HL-60 (cell line): ENCODE measurements around the gene TGFB1I1.

Experiments used
- DNase-seq, 2 experiments: peaks; one replicate each; pipeline ENCODE4 v3.0.0-alpha.2; 2010 to 2020; ENCODE audit warnings: low read depth in 1 of 2, low spot score in 1 of 2
- H3K27ac ChIP-seq: fragments of 250-450 bp; sonication (Bioruptor Pico); replicated peaks from 2 replicates; pipeline ENCODE4 v1.5.1; 2020; ENCODE audit warnings: mild to moderate bottlenecking, moderate library complexity
- H3K27me3 ChIP-seq: fragments of 250-450 bp; sonication (Bioruptor Pico); 2 replicates; pipeline ENCODE4 v1.5.1; 2021; ENCODE audit warnings: mild to moderate bottlenecking, moderate library complexity; ENCODE audit not compliant: insufficient read depth, poor library complexity, severe bottlenecking
- H3K4me3 ChIP-seq: replicated peaks from 2 replicates; pipeline ENCODE4 v1.5.1; 2011; ENCODE audit warnings: mild to moderate bottlenecking, control low read depth, low read length; ENCODE audit not compliant: insufficient read depth
- CTCF ChIP-seq: IDR thresholded peaks from one replicate; pipeline ENCODE4 v1.5.1; 2011; ENCODE audit warnings: low read length, control low read depth, inconsistent platforms; ENCODE audit not compliant: insufficient read depth
- GABPA ChIP-seq: IDR thresholded peaks from 2 replicates; pipeline ENCODE4 v1.6.1; 2012; ENCODE audit warnings: low read depth
- POLR2AphosphoS5 ChIP-seq: IDR thresholded peaks from 2 replicates; pipeline ENCODE4 v1.6.1; 2012; ENCODE audit warnings: low read depth
- SPI1 ChIP-seq: IDR thresholded peaks from 2 replicates; pipeline ENCODE4 v1.6.1; 2012; ENCODE audit warnings: low read depth, mild to moderate bottlenecking, borderline replicate concordance
- TF ChIP-seq, protein P1 (sequence below): IDR thresholded peaks from 2 replicates; pipeline ENCODE4 v1.6.1; 2012; ENCODE audit warnings: low read depth; ENCODE audit not compliant: insufficient replicate concordance

The TGFB1I1 gene

GRCh38 chr16:31477220-31478216, 5.6 kb downstream of the TGFB1I1 start:
- DNase-seq = no peak
- no peak for TF ChIP-seq GABPA
- TF ChIP-seq, protein P1, sequence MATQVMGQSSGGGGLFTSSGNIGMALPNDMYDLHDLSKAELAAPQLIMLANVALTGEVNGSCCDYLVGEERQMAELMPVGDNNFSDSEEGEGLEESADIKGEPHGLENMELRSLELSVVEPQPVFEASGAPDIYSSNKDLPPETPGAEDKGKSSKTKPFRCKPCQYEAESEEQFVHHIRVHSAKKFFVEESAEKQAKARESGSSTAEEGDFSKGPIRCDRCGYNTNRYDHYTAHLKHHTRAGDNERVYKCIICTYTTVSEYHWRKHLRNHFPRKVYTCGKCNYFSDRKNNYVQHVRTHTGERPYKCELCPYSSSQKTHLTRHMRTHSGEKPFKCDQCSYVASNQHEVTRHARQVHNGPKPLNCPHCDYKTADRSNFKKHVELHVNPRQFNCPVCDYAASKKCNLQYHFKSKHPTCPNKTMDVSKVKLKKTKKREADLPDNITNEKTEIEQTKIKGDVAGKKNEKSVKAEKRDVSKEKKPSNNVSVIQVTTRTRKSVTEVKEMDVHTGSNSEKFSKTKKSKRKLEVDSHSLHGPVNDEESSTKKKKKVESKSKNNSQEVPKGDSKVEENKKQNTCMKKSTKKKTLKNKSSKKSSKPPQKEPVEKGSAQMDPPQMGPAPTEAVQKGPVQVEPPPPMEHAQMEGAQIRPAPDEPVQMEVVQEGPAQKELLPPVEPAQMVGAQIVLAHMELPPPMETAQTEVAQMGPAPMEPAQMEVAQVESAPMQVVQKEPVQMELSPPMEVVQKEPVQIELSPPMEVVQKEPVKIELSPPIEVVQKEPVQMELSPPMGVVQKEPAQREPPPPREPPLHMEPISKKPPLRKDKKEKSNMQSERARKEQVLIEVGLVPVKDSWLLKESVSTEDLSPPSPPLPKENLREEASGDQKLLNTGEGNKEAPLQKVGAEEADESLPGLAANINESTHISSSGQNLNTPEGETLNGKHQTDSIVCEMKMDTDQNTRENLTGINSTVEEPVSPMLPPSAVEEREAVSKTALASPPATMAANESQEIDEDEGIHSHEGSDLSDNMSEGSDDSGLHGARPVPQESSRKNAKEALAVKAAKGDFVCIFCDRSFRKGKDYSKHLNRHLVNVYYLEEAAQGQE = no peak
- no peak for TF ChIP-seq CTCF
- TF ChIP-seq SPI1 = no peak
- TF ChIP-seq POLR2AphosphoS5 = no peak
- H3K27me3 ChIP-seq = peaks cover 22% of the 10 kb centered on the region
- H3K27ac ChIP-seq = no peak overlapping the region
- H3K4me3 ChIP-seq = peak overlapping the region; percentile 45

DNA sequence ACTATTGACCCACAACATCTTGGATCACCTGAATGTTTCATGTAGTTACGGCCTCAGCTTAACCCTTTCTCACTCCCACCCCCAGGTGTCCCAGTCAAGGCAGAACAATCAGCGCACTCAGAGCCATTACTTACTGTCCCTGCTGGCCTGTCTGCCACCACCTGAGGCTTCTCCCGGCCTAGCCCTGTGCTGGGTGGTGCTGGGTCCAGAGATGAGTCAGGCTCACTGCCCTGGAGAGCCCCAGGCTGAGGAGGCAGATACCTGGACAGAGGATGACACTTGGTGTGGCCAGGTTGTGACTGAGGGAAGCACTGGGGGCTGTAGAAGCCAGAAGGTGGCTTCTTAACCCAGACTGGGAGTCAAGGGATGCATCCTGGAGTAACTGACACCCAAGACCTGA, 7.0 kb downstream of the TGFB1I1 start:
- TF ChIP-seq SPI1 (no peak), CTCF (no peak), POLR2AphosphoS5 (no peak), GABPA (no peak)
- TF ChIP-seq, protein P1 = no peak
- no peak for DNase-seq
- Histone ChIP-seq H3K27ac (no peak overlapping the region), H3K27me3 (peaks cover 15% of the 10 kb centered on the region), H3K4me3 (no peak overlapping the region)

GRCh38 chr16:31479751-31480150, 7.8 kb downstream of the TGFB1I1 start:
- TF ChIP-seq, protein P1 = no peak
- TF ChIP-seq POLR2AphosphoS5 = no peak
- peaks cover 15% of the 10 kb centered on the region for H3K27me3 ChIP-seq
- no peak overlapping the region for H3K27ac ChIP-seq
- no peak overlapping the region for H3K4me3 ChIP-seq
- DNase-seq = no peak
